RWPE1 (cell line): ENCODE results near the gene EME1.

Experiments
- CTCF ChIA-PET: fragments of 350-600 bp; sonication (Branson Sonifier 250); formaldehyde crosslinking; extraction: SDS; loops from one replicate; lab custom pipeline; 2021; lab: Yijun Ruan, JAX
- POLR2A ChIA-PET: fragments of 400-600 bp; formaldehyde crosslinking; extraction: SDS; loops from one replicate; lab custom pipeline; 2020; ENCODE audit warnings: antibody characterized with exemption; ENCODE audit not compliant: low non-redundant PET; lab: Yijun Ruan, JAX
- DNase-seq: peaks from one replicate; pipeline ENCODE4 v3.0.0; 2012; ENCODE audit warnings: low spot score
- H3K27ac ChIP-seq: fragments of 450-650 bp; 2 replicates; pipeline ENCODE4 v1.5.1; 2017
- TF ChIP-seq, protein P1 (sequence below): fragments of 450-650 bp; conservative IDR thresholded peaks from 2 replicates; pipeline ENCODE4 v1.5.1; 2017; ENCODE audit warnings: low read depth, mild to moderate bottlenecking

The EME1 gene

GRCh38 chr17:50365649-50366393 lies 7.2 kb upstream of the EME1 start:
- POLR2A ChIA-PET: interaction anchor here (0.6 kb wide), 1 partner anchor 158 kb away, joined by 5 read pairs; no protein-coding TSS in a partner anchor
- TF ChIP-seq, protein P1, sequence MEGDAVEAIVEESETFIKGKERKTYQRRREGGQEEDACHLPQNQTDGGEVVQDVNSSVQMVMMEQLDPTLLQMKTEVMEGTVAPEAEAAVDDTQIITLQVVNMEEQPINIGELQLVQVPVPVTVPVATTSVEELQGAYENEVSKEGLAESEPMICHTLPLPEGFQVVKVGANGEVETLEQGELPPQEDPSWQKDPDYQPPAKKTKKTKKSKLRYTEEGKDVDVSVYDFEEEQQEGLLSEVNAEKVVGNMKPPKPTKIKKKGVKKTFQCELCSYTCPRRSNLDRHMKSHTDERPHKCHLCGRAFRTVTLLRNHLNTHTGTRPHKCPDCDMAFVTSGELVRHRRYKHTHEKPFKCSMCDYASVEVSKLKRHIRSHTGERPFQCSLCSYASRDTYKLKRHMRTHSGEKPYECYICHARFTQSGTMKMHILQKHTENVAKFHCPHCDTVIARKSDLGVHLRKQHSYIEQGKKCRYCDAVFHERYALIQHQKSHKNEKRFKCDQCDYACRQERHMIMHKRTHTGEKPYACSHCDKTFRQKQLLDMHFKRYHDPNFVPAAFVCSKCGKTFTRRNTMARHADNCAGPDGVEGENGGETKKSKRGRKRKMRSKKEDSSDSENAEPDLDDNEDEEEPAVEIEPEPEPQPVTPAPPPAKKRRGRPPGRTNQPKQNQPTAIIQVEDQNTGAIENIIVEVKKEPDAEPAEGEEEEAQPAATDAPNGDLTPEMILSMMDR: no peak
- peak overlapping the region; percentile 35 for H3K27ac ChIP-seq
- CTCF ChIA-PET: interaction anchor here (1.1 to 2.1 kb wide), 2 partner anchors 31 to 114 kb away, joined by 5 to 10 read pairs; partner anchors contain the start of gene LRRC59
- no peak for DNase-seq

- CTCF ChIA-PET: no interaction called here
- TF ChIP-seq, protein P1: no peak
- POLR2A ChIA-PET: no interaction called here
These were observed 5.6 kb upstream of the EME1 start for GRCh38 chr17:50367401-50367800.

GRCh38 chr17:50370052-50370451 lies 3.0 kb upstream of the EME1 start:
- ChIA-PET CTCF (interaction anchor here (0.6 to 2.0 kb wide), 2 partner anchors 9 to 751 kb away, joined by 4 to 5 read pairs; no protein-coding TSS in a partner anchor), POLR2A (no interaction called here)
- H3K27ac ChIP-seq: peak overlapping the region; percentile 49; the same call in 1 of the 2 replicates
- TF ChIP-seq, protein P1: no peak
- no peak for DNase-seq

More at GRCh38 chr17:50367401-50367800, 5.6 kb upstream of the EME1 start:
- DNase-seq: no peak
- H3K27ac ChIP-seq: peak overlapping the region; percentile 4; the same call in 1 of the 2 replicates

- TF ChIP-seq, protein P1: no peak
- peak overlapping the region; percentile 49; the same call in 1 of the 2 replicates for H3K27ac ChIP-seq
- ChIA-PET CTCF (interaction anchor here (0.7 to 2.0 kb wide), 2 partner anchors 10 to 329 kb away, joined by 3 to 5 read pairs; no protein-coding TSS in a partner anchor), POLR2A (no interaction called here)
- DNase-seq: peak; percentile 53
These were observed 1.5 kb upstream of the EME1 start for GRCh38 chr17:50371526-50371925.

DNA sequence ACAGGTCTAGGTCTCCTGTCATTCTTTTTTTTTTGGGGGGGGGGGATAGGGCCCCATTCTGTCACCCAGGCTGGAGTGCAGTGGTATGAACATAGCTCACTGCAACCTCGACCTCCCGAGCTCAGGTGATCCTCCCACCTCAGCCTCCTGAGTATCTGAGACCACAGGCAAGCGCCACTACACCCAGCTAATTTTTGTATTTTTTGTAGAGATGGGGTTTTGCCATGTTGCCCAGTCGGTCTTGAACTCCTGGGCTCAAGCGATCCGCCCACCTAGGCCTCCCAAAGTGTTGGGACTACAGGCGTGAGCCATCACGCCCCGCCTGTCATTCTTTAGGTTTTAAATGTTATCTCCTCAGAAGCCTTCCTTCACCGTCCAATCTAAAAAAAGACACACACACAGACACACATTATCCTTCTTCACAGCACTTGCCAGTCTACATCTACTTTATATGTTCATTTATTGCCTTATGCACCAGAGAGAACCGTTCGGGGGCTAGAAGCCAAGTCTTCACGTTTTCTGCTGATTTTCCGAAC lies 739 bp upstream of the EME1 start:
- TF ChIP-seq, protein P1: no peak
- CTCF ChIA-PET: interaction anchor here (0.6 to 2.0 kb wide), 4 partner anchors 11 to 328 kb away, joined by 3 to 5 read pairs (median 3); no protein-coding TSS in a partner anchor
- POLR2A ChIA-PET: interaction anchor here (0.6 kb wide), 1 partner anchor 16 kb away, joined by 3 read pairs; no protein-coding TSS in a partner anchor
- H3K27ac ChIP-seq: peak overlapping the region; percentile 92
- DNase-seq: no peak

DNA sequence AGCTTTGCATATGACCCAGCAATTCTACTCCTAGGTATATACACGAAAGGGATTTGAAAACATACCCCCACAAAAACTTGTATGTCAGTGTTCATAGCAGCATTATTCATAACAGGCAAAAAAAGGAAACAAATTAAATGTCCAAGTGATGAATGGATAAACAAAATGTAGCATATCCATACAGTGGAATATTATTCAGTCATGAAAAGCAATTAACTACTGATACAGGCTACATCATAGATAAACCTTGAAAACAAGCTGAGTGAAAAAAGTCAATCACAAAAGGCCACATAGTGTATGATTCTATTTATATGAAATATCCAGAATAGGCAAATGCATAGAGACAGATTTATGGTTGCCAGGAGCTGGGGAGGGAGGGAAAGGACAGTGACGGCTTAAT lies 676 bp downstream of the EME1 start:
- TF ChIP-seq, protein P1: no peak
- POLR2A ChIA-PET: no interaction called here
- CTCF ChIA-PET: no interaction called here
- DNase-seq: no peak
- no peak overlapping the region for H3K27ac ChIP-seq
